Thymus (tissue), 11 donors: ENCODE measurements around the gene BPGM. TPM values are rescaled to one million over a fixed set of nuclear protein-coding genes. Genes with fewer than 3 reads are reported as not detected.
"Not testable (repeated sequence)": the region's sequence is repeated elsewhere in the genome, so short reads cannot be mapped to it uniquely, and the experiment has no call there.

ENCODE experiments used
- DNase-seq, 9 donors: peaks; one replicate each; pipeline ENCODE4 v3.0.0-alpha.2; 2013; ENCODE audit warnings: low spot score in 9 of 9, low read depth in 6 of 9, missing footprints in 1 of 9
- H3K27ac ChIP-seq, 2 donors: one replicate each; pipeline ENCODE4 v1.5.1; 2013; ENCODE audit warnings: control low read depth in 1 of 2, low read depth in 1 of 2, low read length in 1 of 2, mild to moderate bottlenecking in 1 of 2, moderate library complexity in 1 of 2
- H3K27me3 ChIP-seq, 2 donors: one replicate each; pipeline ENCODE4 v1.5.1; 2013; ENCODE audit warnings: low read length in 1 of 2; ENCODE audit not compliant: control insufficient read depth in 2 of 2, insufficient read depth in 1 of 2
- H3K36me3 ChIP-seq, 2 donors: one replicate each; pipeline ENCODE4 v1.5.1; 2013; ENCODE audit warnings: low read length in 1 of 2, mild to moderate bottlenecking in 1 of 2, moderate library complexity in 1 of 2; ENCODE audit not compliant: control insufficient read depth in 2 of 2, insufficient read depth in 2 of 2
- H3K4me1 ChIP-seq, 2 donors: one replicate each; pipeline ENCODE4 v1.5.1; 2013; ENCODE audit warnings: low read length in 2 of 2; ENCODE audit not compliant: control insufficient read depth in 2 of 2, insufficient read depth in 2 of 2
- H3K4me3 ChIP-seq, 2 donors: one replicate each; pipeline ENCODE4 v1.5.1; 2013; ENCODE audit warnings: low read length in 2 of 2, control low read depth in 1 of 2, mild to moderate bottlenecking in 1 of 2
- H3K9me3 ChIP-seq, 2 donors: one replicate each; pipeline ENCODE4 v1.5.1; 2013; ENCODE audit warnings: low read length in 1 of 2, mild to moderate bottlenecking in 1 of 2; ENCODE audit not compliant: control insufficient read depth in 2 of 2, insufficient read depth in 1 of 2
- WGBS: extraction: QIAGEN DNeasy Blood & Tissue Kit; methylation state at CpG from one replicate; pipeline ENCODE4 v1.1.7; 2013; 5-methylcytosine and 5-hydroxymethylcytosine counted together
- polyA plus RNA-seq: library from polyadenylated mRNA; stranded (reverse); fragments of 200-250 nt; gene quantifications from one replicate; pipeline ENCODE4 v1.2.3, GENCODE V29; 2013
- total RNA-seq: library from RNA; stranded (reverse); fragments of 120-200 nt; gene quantifications from one replicate; pipeline ENCODE4 v1.2.4, GENCODE V29; 2013
- donor health status: healthy.

BPGM gene
- total and polyA plus RNA-seq, 2 donors, result 23.1 TPM

DNA sequence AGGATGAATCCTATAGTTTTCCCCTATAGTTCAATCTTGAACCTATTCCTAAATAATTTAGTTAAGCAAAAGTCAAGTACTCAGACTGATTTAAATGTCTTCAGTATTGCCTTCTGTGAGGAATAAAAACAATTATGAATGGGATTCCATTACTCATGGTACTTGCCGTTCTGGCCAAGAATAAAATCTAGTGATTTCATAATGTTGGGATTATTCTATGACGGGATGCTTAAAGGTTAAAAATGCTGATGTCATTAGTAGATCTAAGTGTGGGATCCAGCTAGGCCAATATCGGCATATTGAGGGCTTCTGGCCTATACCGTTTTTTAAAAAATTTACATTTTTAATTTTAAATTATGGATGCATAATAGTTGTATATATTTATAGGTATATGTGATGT, 5.3 kb downstream of the BPGM start:
- H3K27ac ChIP-seq, result no peak overlapping the region
- no peaks in the 10 kb centered on the region for H3K27me3 ChIP-seq
- H3K4me3 ChIP-seq, result no peak overlapping the region
- WGBS, result 98% methylated on average over 4 of the region's 4 CpGs
- no peaks in the 10 kb centered on the region for H3K36me3 ChIP-seq
- no peaks in the 10 kb centered on the region for H3K9me3 ChIP-seq
- H3K4me1 ChIP-seq, result peaks cover 0 to 3% of the 10 kb centered on the region in 2 donors
- DNase-seq, result no peak

DNA sequence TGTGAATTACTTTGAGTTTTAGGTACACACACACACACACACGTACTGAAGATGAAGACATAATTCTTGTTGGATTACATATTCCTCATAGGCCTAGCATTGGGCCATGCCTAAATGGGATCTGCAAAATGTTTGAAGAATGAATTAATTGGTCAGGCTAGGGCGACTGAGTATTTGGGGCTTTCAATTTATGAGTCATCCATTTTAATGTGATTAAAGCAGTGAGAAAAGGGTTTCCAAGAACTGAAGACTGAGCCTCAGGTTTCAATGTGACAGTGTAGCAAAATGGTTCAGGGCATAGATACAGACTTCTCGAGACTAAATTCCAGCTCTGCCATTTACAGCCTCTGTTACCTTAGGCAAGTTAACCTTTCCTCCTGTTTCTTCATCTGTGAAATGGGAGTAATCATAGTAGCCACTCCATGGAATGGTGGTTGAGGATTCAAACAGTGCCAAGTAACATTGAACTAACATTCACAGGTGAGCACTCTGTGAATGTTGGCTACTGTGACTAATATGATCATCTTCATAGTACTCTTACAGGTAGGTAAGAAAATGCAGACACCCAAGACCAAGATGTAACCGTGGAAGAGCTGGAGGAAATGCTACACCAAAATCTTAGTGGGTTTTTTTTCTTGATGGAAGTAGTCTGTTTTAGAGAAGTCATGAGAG, 7.6 kb downstream of the BPGM start:
- DNase-seq, result no peak
- 84% methylated on average over 4 of the region's 4 CpGs for WGBS

DNA sequence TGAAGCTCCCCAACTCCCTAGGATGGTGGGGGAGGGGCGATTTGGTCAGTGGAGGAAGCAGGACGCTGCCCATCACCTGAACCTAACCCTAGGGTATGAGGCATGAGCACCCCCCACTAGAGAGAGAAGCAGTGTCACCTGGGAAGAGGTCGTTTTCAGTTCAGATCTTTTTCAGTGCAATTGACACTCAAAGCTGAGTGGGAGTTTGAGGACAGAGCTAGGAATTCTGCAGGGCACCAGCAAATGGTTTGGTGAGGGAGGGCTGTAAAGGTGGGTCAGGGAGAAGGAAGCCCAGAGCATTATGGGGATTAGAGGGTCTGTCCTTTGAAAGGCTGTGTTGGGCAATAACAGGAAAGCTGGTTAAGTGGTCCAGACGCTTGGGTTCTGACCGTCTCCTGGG, 10.9 kb downstream of the BPGM start:
- Histone ChIP-seq H3K4me3 (no peak overlapping the region), H3K9me3 (no peaks in the 10 kb centered on the region), H3K27me3 (no peaks in the 10 kb centered on the region), H3K4me1 (no peaks in the 10 kb centered on the region), H3K36me3 (peaks cover 3 to 8% of the 10 kb centered on the region in 2 donors), H3K27ac (no peak overlapping the region)
- no peak for DNase-seq
- 95% methylated on average over 5 of the region's 5 CpGs for WGBS

More for the DNA sequence above, 7.6 kb downstream of the BPGM start:
- no peak overlapping the region for H3K27ac ChIP-seq
- H3K27me3 ChIP-seq, result no peaks in the 10 kb centered on the region
- no peaks in the 10 kb centered on the region for H3K9me3 ChIP-seq
- no peak overlapping the region for H3K4me3 ChIP-seq
- no peaks in the 10 kb centered on the region for H3K4me1 ChIP-seq
- no peaks in the 10 kb centered on the region for H3K36me3 ChIP-seq

DNA sequence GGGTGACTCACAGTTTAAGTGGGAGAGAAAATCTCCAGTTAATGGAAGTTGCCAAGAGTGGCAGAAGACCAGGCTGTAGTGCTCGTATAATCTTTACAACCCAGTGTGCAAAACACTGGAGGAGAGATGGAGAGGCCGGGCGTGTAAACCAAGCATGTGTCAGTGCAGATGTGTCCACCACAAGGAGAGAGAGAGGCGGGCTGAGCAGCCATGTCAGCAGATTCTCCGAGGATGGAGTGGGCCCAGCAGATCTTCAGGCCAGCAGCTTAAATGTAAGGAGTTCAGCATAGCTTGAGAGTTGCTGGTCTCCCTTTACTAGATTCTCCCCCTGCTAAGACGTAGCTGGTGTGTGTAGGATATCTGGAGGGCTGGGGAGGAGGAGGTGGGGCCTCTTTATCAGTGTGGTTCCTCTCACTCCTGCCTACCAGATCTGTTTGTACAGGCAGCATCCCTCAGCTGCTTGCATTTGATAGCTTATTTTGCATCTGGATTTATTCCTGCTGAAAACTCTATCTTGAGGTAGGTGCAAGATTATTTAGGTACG, 13.7 kb downstream of the BPGM start:
- no peaks in the 10 kb centered on the region for H3K9me3 ChIP-seq
- H3K36me3 ChIP-seq, result peaks cover 3 to 8% of the 10 kb centered on the region in 2 donors
- no peak for DNase-seq
- no peak overlapping the region for H3K4me3 ChIP-seq
- WGBS, result 96% methylated on average over 7 of the region's 7 CpGs
- H3K27me3 ChIP-seq, result no peaks in the 10 kb centered on the region
- H3K4me1 ChIP-seq, result no peaks in the 10 kb centered on the region
- H3K27ac ChIP-seq, result no peak overlapping the region

GRCh38 chr7:134660961-134661376, 14.3 kb downstream of the BPGM start:
- Histone ChIP-seq H3K36me3 (peaks cover 3 to 8% of the 10 kb centered on the region in 2 donors), H3K4me1 (no peaks in the 10 kb centered on the region), H3K27me3 (no peaks in the 10 kb centered on the region), H3K4me3 (no peak overlapping the region), H3K27ac (no peak overlapping the region), H3K9me3 (no peaks in the 10 kb centered on the region)
- DNase-seq, result no peak
- WGBS, result 96% methylated on average over 1 of the region's 1 CpG

GRCh38 chr7:134662166-134662870, 15.7 kb downstream of the BPGM start:
- Histone ChIP-seq H3K27me3 (no peaks in the 10 kb centered on the region), H3K36me3 (peaks cover 8% of the 10 kb centered on the region in 2 donors), H3K9me3 (no peaks in the 10 kb centered on the region), H3K27ac (no peak overlapping the region), H3K4me1 (no peaks in the 10 kb centered on the region), H3K4me3 (no peak overlapping the region)
- WGBS, result 97% methylated on average over 5 of the region's 5 CpGs
- no peak for DNase-seq

DNA sequence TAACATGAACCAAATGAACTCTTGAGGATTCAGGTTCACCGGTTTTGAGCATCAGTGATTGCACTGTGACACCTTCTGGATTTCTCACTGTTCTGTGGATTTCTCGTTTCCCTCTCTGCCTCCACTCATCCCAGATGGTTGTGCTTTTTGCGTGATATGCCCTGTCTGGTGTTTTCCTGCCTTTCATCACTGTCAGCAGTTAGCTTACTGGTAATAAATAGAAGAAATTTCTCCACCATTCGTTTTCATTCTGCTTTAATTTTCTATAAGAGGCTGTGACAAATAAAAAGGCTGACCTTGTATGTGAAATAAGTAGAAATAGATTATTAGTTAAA, 16.2 kb downstream of the BPGM start:
- no peak overlapping the region for H3K27ac ChIP-seq

DNA sequence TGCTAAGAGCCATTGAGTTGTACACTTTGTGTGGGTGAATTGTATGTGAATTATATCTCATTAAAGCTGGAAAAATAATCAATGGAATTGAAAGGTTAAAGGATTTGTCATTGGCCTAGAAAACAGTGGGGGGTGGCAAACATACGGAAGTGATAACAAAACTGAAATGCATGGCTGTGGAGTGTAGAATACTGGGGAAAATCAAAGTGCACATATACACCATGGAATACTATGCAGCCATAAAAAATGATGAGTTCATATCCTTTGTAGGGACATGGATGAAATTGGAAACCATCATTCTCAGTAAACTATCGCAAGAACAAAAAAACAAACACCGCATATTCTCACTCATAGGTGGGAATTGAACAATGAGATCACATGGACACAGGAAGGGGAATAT, 18.4 kb downstream of the BPGM start:
- not testable (repeated sequence) for DNase-seq, H3K4me3 ChIP-seq, H3K4me1 ChIP-seq, H3K27me3 ChIP-seq, H3K27ac ChIP-seq, H3K36me3 ChIP-seq, H3K9me3 ChIP-seq
- WGBS, result 51% methylated on average over 1 of the region's 3 CpGs

More for the DNA sequence above, 16.2 kb downstream of the BPGM start:
- Histone ChIP-seq H3K27me3 (no peaks in the 10 kb centered on the region), H3K4me1 (no peaks in the 10 kb centered on the region), H3K4me3 (no peak overlapping the region), H3K9me3 (no peaks in the 10 kb centered on the region), H3K36me3 (peaks cover 8% of the 10 kb centered on the region in 2 donors)
- WGBS, result 96% methylated on average over 4 of the region's 4 CpGs
- no peak for DNase-seq

DNA sequence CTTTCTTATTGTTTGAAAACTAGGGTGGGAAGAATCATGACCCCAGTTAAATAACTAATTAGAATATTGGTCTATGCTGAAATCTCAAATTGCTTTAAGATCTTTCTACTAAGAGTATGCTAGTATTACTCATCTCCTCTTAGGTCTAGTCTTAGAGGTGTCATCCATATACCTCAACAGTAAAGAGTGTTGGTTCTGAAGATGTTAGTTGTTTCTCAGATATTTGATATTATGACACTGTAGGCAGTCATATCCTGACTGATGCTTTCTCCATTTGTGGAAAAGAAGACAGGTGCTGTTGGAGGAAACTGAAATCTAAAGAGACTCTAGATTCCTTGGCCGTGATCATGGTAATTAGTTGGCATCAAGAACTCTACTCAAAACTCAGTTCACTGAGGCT, 21.2 kb downstream of the BPGM start:
- no peak for DNase-seq
- Histone ChIP-seq H3K36me3 (peaks cover 0 to 5% of the 10 kb centered on the region in 2 donors), H3K9me3 (no peaks in the 10 kb centered on the region), H3K4me1 (peaks cover 2 to 10% of the 10 kb centered on the region in 2 donors), H3K27ac (no peak overlapping the region), H3K4me3 (no peak overlapping the region), H3K27me3 (no peaks in the 10 kb centered on the region)
- 94% methylated on average over 1 of the region's 1 CpG for WGBS
